ENCODE data around the gene AEBP2. TPM values are rescaled to one million over a fixed set of nuclear protein-coding genes. Genes with fewer than 3 reads are reported as not detected.

AEBP2 gene
- total RNA-seq, 1 donor from 2014 or later, result 18.8 TPM

DNA sequence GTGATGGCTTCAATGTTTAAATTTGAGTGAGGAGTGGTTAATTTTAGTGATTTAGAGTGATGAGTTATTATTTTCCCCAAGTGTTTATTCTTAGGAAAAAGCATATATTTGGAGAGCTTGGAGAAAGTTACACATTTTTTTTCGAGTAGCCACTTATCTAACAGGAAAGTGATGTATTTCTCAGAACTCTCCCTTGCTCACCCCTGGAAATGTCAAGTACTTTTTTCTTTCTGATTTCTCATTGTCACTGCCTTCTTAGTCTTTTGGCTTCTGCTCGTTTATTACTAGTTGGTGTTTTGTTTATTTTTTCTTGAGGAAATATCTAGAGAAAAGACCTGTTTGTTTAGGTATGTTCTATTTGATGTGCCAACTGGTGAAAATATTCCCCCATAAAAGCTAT is 58.8 kb downstream of the AEBP2 start:
- no peak for DNase-seq (ENCODE audit: low read depth)

DNA sequence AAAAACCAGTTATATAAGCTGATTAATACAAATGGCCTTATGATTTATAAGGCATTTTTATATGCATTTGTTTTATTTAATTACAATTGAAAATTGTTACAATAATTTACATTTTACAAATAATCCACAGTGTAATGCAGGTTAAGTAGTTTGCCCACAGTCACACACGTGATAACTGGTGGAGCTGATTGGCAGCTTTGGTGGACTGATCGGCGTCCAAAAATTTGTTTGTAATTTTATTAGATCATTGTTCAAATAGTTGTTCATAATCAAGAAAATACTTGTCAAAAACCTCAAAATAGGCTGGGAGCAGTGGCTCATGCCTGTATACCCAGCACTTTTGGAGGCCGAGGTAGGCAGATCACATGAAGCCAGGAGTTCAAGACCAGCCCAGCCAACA is 59.7 kb downstream of the AEBP2 start:
- DNase-seq (ENCODE audit: low read depth), result no peak

DNA sequence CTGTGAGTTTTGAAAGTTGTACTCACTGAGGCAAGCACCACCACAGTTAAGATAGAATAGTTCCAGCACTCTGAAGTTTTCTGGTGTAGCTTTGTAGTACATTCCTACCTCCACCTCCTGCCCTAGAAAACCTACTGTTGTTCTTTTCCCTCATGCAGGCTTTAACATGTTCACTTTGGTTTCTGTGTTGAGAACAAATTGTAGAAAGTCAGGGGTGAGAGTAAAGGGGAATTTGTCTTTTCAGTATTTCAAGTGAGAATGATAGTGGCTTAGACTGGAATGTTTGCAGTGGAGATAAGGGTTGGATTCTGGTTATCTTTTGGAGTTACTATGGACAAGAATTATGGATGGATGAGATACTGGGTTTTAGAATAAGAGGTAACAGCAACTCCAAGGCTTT is 67.2 kb downstream of the AEBP2 start:
- no peak for DNase-seq (ENCODE audit: low read depth)

DNA sequence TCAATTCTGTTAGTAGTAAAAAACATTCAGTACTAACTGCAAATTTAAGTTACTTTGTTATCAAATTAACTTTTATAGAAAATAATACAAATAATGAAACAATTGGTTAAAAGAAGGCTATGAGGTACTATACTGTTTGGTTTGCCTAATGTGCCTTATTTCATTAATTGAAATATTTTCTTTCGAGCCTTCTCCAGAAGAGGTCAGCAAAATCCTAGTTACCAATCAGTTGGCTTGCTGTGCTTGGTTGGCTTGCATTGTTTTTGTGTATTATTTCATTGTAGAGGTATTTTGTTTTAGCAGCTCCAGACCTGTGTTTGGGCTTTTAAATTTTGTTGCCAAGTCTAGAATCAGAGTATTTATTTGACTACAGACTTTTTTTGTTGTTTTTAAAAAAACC is 68.5 kb downstream of the AEBP2 start:
- peak; percentile 18 for DNase-seq (ENCODE audit: low read depth)

- no peak for DNase-seq (ENCODE audit: low read depth)
Observed at GRCh38 chr12:19510461-19510860, 71.2 kb downstream of the AEBP2 start.

- DNase-seq (ENCODE audit: low read depth), result no peak
Observed at GRCh38 chr12:19515179-19515578, 75.9 kb downstream of the AEBP2 start.

GRCh38 chr12:19517583-19517982 is 78.3 kb downstream of the AEBP2 start:
- DNase-seq (ENCODE audit: low read depth), result no peak

- DNase-seq (ENCODE audit: low read depth), result no peak
Observed at GRCh38 chr12:19518209-19518608, 78.9 kb downstream of the AEBP2 start.

DNA sequence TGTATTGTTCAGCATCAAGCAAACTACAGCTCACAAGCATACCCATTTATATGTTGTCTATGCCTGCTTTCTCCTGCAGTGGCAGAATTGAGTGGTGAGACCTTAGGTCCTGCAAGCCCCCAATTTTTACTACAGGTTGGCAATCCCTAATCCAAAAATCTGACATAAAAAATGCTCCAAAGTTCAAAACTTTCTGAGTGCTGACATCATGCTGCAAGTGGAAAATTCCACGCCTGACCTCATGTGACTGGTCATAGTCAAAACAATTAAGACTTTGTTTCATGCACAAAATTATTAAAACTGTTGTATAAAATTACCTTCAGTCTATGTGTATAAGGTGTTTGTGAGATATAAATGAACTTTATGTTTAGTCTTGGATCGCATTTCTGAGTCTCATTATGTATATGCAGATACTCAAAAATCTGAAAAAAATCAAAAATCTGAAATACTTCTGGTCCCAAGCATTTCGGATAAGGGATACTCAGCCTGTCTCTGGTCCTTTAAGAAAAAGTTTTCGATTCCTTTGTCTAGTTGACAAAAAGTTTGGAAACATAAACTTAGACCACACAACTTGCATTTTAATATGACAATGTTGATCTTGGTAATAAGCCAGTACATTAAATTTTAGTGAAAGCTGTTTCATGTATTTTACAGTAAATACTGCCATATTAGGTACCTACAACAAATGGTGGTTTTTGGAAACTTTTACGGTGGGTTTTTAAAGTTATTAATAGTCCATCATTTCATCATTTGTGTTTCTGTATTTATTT is 81.5 kb downstream of the AEBP2 start:
- no peak for DNase-seq (ENCODE audit: low read depth)

GRCh38 chr12:19525274-19525673 is 86.0 kb downstream of the AEBP2 start:
- no peak for DNase-seq (ENCODE audit: low read depth)

GRCh38 chr12:19527866-19528265 is 88.6 kb downstream of the AEBP2 start:
- DNase-seq (ENCODE audit: low read depth), result no peak

- DNase-seq (ENCODE audit: low read depth), result no peak
Observed at GRCh38 chr12:19528750-19529149, 89.5 kb downstream of the AEBP2 start.

GRCh38 chr12:19529951-19530636 is 90.8 kb downstream of the AEBP2 start:
- DNase-seq (ENCODE audit: low read depth), result peak; percentile 25

GRCh38 chr12:19530637-19531023 is 91.3 kb downstream of the AEBP2 start:
- DNase-seq (ENCODE audit: low read depth), result no peak

GRCh38 chr12:19533567-19533966 is 94.3 kb downstream of the AEBP2 start:
- DNase-seq (ENCODE audit: low read depth), result no peak

GRCh38 chr12:19539071-19539470 is 99.8 kb downstream of the AEBP2 start:
- DNase-seq (ENCODE audit: low read depth), result no peak

GRCh38 chr12:19539836-19540235 is 100.5 kb downstream of the AEBP2 start:
- no peak for DNase-seq (ENCODE audit: low read depth)

DNA sequence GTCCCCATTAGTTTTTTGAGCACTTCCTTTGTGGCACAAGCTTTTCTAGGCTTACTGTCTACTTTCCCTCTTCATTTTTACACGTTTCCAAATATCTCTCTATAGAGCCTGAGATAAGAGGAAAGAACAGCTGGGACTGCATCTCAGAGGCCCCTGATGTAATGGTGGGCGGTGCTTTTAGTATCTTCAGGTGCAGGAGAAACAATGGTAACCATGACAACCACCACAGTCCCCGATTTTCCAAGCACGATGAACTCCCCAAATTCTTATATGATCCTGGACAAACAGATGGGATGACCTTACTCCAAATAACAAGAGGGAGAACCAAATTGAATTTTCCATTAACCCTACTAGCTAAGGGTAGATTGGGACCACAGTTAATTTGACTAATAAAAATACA is 103.3 kb downstream of the AEBP2 start:
- DNase-seq (ENCODE audit: low read depth), result no peak

GRCh38 chr12:19544353-19544752 is 105.1 kb downstream of the AEBP2 start:
- no peak for DNase-seq (ENCODE audit: low read depth)

DNA sequence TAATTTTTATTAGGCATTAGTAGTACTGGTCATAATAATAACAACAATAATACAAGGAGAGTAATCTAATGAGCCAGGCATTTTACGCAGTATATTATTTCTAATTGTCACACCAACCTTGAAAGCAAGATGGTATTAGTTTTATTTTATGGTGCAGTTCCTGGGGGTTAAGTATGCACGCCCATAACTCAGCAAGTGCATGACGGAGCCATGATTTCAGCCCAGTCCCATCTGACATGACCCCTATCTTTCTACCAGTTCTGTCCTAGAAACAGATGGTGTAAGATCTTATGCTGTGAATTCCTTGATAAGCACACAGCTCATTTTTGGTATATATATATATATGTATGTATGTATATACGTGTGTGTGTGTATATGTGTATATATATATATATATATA is 106.0 kb downstream of the AEBP2 start:
- no peak for DNase-seq (ENCODE audit: low read depth)

- peak; percentile 4 for DNase-seq (ENCODE audit: low read depth)
Observed at GRCh38 chr12:19546027-19546426, 106.7 kb downstream of the AEBP2 start.

- DNase-seq (ENCODE audit: low read depth), result peak; percentile 6
Observed at GRCh38 chr12:19546611-19547162, 107.4 kb downstream of the AEBP2 start.

DNA sequence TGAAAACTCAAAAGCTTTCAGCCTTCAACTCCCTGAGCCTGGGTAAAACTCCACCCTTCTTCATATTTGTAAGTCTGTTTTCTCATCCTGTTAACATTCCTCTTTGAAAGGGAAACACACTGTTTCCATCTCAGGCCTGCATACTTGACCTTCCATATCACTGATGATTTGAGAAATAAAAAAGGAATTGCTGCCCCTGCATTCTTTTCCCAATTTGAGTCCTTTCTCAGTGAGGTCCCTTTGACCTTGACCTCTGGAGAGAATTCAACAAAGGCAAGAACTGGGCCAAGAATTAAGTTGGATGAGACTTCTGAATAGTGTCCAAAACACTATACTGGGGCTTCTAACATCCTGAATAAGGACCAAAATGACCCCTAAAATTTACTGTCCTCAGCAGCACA is 108.0 kb downstream of the AEBP2 start:
- DNase-seq (ENCODE audit: low read depth), result peak; percentile 10

Data from myocyte (in vitro differentiated cells).